GM19240 (cell line): ENCODE results near the gene ST3GAL5.

Source experiments
- DNase-seq: peaks from one replicate; pipeline ENCODE4 v3.0.0; 2011; ENCODE audit warnings: low spot score; ENCODE audit not compliant: insufficient read length

Gene ST3GAL5

GRCh38 chr2:85811180-85812093 is 77.4 kb downstream of the ST3GAL5 start:
- DNase-seq, result no peak

- DNase-seq, result no peak
These were observed 78.2 kb downstream of the ST3GAL5 start for GRCh38 chr2:85810371-85811179.

DNA sequence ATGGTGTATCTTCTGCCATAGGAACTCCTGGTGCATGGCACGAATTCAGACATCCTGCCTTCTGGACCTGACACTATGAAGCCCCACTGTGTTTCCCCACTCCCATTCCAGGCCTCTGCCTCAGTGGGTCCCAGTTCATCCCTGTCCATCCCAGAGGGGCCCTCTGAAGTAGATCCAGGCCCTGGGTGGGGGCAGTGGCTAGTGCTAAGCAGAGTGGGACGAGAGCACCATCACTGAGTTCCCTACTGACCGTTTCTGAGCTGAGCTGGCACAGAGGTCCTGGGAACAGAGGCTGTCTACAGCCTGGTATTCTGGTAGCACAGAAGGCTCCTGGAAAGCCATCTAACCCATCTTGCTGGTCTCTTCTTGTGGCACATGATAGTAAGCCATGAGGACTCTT is 81.0 kb downstream of the ST3GAL5 start:
- DNase-seq, result no peak

GRCh38 chr2:85806358-85807118 is 82.3 kb downstream of the ST3GAL5 start:
- DNase-seq, result no peak

GRCh38 chr2:85804583-85804982 is 84.2 kb downstream of the ST3GAL5 start:
- DNase-seq, result peak; percentile 40

GRCh38 chr2:85803704-85804425 is 84.9 kb downstream of the ST3GAL5 start:
- no peak for DNase-seq

- no peak for DNase-seq
These were observed 86.3 kb downstream of the ST3GAL5 start for GRCh38 chr2:85802354-85803103.

GRCh38 chr2:85801871-85802270 is 86.9 kb downstream of the ST3GAL5 start:
- no peak for DNase-seq

- no peak for DNase-seq
These were observed 88.2 kb downstream of the ST3GAL5 start for GRCh38 chr2:85800586-85800985.

DNA sequence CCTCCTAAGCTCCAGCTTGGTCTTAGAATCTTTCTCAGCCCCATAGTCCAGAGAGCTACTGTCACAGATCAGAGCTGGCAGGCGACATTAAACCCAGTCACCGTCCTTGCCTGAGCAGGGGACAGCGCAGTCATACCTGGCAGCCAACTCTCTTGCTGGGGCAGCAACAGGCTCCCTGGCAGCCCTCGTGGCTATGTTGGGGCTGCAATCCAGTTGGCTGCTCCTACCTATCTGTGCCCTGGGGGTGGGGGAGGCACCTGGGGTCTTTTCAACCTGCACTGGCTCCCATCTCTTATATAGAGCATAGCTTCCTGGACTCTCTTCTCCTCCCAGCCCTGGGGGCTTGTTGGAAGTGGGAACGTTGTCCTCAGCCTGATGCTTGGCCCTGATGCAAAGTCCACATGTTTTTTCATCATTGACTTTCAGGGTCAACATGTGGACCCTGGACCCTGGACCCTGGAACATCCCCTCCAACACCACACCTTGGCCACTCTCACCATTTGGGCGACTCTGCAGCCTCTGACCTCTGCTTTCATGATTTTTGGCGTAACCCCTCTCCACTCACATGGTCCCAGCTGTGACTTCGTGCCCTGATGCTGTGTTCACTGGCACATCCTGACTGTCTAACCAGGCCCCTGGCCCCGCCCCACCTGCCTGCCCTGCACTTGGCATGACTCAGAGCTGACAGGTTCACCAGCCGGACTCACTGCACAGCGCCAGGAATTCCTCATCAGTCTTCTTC is 89.4 kb downstream of the ST3GAL5 start:
- no peak for DNase-seq

- DNase-seq, result no peak
These were observed 90.9 kb downstream of the ST3GAL5 start for GRCh38 chr2:85797921-85798320.

DNA sequence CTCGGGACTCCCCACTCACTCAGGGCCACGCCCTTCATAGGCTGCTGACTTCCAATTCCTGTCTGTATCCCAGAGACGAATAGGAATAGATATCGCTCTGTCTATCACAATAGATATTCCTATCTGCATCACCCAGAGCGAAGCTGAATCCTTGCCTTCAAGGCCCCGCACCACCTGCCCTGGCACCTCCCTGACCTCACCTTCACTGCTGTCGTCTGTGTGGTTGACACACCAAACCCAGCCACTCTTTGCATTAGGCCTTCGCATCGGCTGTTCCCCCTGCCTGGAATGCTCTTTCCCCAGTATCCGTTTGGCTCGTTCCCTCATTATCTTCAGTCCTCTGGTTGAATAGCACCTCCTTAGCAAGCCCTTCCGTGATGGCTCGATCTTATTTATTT is 91.5 kb downstream of the ST3GAL5 start:
- no peak for DNase-seq

GRCh38 chr2:85796341-85797262 is 92.2 kb downstream of the ST3GAL5 start:
- no peak for DNase-seq

DNA sequence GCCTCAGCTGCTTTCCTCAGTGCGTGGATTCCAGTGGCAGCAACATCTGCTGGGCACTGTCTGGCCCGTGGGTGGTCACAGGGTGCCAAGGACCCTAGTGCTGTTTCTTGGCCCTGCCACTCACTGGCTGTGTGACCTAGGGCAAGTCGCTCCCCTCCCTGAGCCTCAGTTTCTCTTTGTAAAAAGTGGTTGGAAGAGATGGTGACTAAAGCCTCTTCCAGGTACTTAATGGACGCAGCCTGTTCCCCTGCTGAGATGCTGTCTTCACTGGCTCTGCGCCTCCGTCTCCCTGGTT is 92.8 kb downstream of the ST3GAL5 start:
- no peak for DNase-seq

- no peak for DNase-seq
These were observed 93.3 kb downstream of the ST3GAL5 start for GRCh38 chr2:85795331-85796045.

DNA sequence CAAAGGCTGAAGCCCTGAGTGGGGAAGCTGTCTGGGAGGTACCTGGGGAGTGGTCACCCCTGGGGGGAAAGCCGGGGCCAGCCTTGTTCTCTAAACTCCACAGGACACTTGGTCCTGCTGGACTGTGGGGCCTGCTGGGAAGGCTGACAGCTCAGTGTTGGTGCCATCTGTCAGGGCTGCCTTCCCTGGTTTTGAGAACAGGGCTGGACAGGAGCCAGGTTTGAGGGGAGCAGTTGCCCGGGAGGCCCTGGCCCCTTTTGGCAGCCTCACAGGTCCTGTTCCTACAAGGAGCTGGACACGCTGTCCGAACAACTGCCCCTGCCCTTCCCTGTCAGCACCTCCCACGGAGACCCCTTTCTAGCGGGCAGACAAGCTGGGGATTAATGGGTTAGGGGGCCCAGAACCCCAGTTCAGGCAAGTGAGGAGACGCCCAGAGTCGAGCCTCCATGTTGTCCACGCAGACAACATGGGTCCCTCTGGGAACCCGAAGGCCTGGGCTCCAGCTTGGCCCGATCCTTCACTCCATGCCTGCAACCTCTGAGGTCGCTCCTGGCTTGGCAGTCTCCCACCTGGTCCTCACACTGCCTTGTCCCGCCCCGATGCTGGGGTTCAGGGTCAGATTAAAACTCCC is 94.2 kb downstream of the ST3GAL5 start:
- no peak for DNase-seq

- DNase-seq, result no peak
These were observed 94.8 kb downstream of the ST3GAL5 start for GRCh38 chr2:85794038-85794441.

DNA sequence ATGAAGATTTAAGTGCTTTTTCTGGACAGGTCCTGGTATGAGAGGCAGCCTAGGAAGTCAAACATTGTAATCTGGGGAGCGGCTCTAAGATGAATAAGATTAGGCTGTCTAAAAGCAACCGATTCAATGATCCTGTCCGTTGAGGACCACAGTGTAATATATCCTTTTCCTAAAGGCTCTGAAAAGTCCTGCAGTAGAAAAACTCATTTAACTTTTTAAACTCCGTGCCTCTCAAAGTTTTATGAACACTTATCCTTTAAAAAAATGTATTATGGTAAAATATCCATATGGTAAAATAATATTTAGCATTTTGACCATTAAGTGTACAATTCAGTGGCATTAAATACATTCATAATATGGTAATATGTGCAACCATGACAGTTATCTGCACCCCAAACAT is 95.2 kb downstream of the ST3GAL5 start:
- no peak for DNase-seq
